B cell (primary cell): ENCODE results near the gene SPATA17. TPM values are rescaled to one million over a fixed set of nuclear protein-coding genes. Genes with fewer than 3 reads are reported as not detected.

ENCODE experiments used
- ATAC-seq: fragments of 200-7000 bp; cut with Tn5 transposase; one replicate; pipeline ENCODE4 v1.10.0; 2021; ENCODE audit warnings: low read depth, mild to moderate bottlenecking, moderate number of reproducible peaks, moderate library complexity
- CTCF ChIA-PET: fragments of 350-600 bp; sonication (Branson Sonifier 250); formaldehyde crosslinking; loops from one replicate; lab custom pipeline; 2021; ENCODE audit warnings: antibody characterized with exemption, inconsistent platforms; lab: Charles Lee
- POLR2A ChIA-PET: fragments of 350-600 bp; sonication (Branson Sonifier 250); formaldehyde crosslinking; loops from one replicate; lab custom pipeline; 2021; ENCODE audit warnings: antibody characterized with exemption; lab: Charles Lee
- DNase-seq: peaks from one replicate; pipeline ENCODE4 v3.0.0; 2013
- H2AFZ ChIP-seq: 2 replicates; pipeline ENCODE4 v1.6.1; 2012; ENCODE audit warnings: mild to moderate bottlenecking, low read depth, low read length; ENCODE audit not compliant: insufficient read depth, poor library complexity, severe bottlenecking
- H3K27ac ChIP-seq, 2 donors: 1 replicate in 1 of 2; 2 replicates in 1 of 2; pipeline ENCODE4 v1.5.1; 2012 to 2013; ENCODE audit warnings: low read length in 2 of 2, mild to moderate bottlenecking in 2 of 2, moderate library complexity in 1 of 2
- H3K27me3 ChIP-seq, 4 experiments: fragments of 200-600 bp in 1 of 4; sonication (generic) in 1 of 4; replicated peaks in 1 of 4; 1 replicate in 2 of 4; 2 replicates in 2 of 4; pipeline versions ENCODE4 v1.6.1 to v1.7.0; 2013 to 2016; ENCODE audit warnings: low read length in 3 of 4, mild to moderate bottlenecking in 2 of 4, mixed read lengths in 1 of 4, moderate library complexity in 1 of 4; ENCODE audit not compliant: insufficient read depth in 4 of 4, control insufficient read depth in 3 of 4; ENCODE audit errors: control extremely low read depth in 1 of 4
- H3K36me3 ChIP-seq, 2 experiments: replicated peaks in 1 of 2; 1 replicate in 1 of 2; 2 replicates in 1 of 2; pipeline versions ENCODE4 v1.6.1 to v1.7.1; 2013; ENCODE audit warnings: low read length in 1 of 2; ENCODE audit not compliant: insufficient read depth in 2 of 2, control insufficient read depth in 1 of 2; ENCODE audit errors: control extremely low read depth in 1 of 2, extremely low read depth in 1 of 2
- H3K4me1 ChIP-seq, 2 donors: fragments of 200-600 bp in 1 of 2; sonication (generic) in 1 of 2; 1 replicate in 1 of 2; 2 replicates in 1 of 2; pipeline versions ENCODE4 v1.5.1 to v1.6.1; 2013 to 2017; ENCODE audit warnings: low read length in 2 of 2; ENCODE audit not compliant: control insufficient read depth in 2 of 2, insufficient read depth in 2 of 2
- H3K4me2 ChIP-seq: replicated peaks from 2 replicates; pipeline ENCODE3; 2012; ENCODE audit warnings: mild to moderate bottlenecking, low read depth, low read length; ENCODE audit not compliant: poor library complexity, severe bottlenecking
- H3K4me3 ChIP-seq, 5 experiments: fragments of 200-600 bp in 1 of 5; sonication (generic) in 1 of 5; 1 replicate in 3 of 5; 2 replicates in 2 of 5; pipeline versions ENCODE4 v1.5.1 to v1.7.0; 2011 to 2016; ENCODE audit warnings: low read length in 4 of 5, mild to moderate bottlenecking in 4 of 5, low read depth in 2 of 5, control low read depth in 1 of 5, moderate library complexity in 1 of 5; ENCODE audit not compliant: insufficient read depth in 1 of 5; ENCODE audit errors: control extremely low read depth in 1 of 5, extremely low read depth in 1 of 5
- H3K79me2 ChIP-seq: fragments of 200-600 bp; sonication (generic); one replicate; pipeline ENCODE4 v1.6.0; 2016; ENCODE audit warnings: low read length; ENCODE audit not compliant: control insufficient read depth, insufficient read depth
- H3K9ac ChIP-seq: fragments of 200-600 bp; sonication (generic); 2 replicates; pipeline ENCODE4 v1.6.1; 2017; ENCODE audit warnings: mild to moderate bottlenecking, low read length, moderate library complexity
- H3K9me3 ChIP-seq, 3 donors: one replicate each; pipeline versions ENCODE4 v1.6.1 to v1.7.1; 2013; ENCODE audit warnings: low read length in 2 of 3; ENCODE audit not compliant: control insufficient read depth in 2 of 3, insufficient read depth in 1 of 3; ENCODE audit errors: control extremely low read depth in 1 of 3
- H4K20me1 ChIP-seq: 2 replicates; pipeline ENCODE4 v1.6.0; 2012; ENCODE audit warnings: mild to moderate bottlenecking, low read length; ENCODE audit not compliant: insufficient read depth, control insufficient read depth, poor library complexity, severe bottlenecking
- H3K27ac Mint-ChIP-seq: one replicate; pipeline ENCODE4 v1.8.0; 2021; ENCODE audit warnings: mixed read lengths
- H3K27me3 Mint-ChIP-seq: one replicate; pipeline ENCODE4 v1.8.0; 2021; ENCODE audit warnings: mixed read lengths
- H3K4me1 Mint-ChIP-seq: one replicate; pipeline ENCODE4 v1.8.0; 2021; ENCODE audit warnings: mixed read lengths
- H3K4me3 Mint-ChIP-seq: one replicate; pipeline ENCODE4 v1.8.0; 2021; ENCODE audit warnings: mixed read lengths
- H3K9me3 Mint-ChIP-seq: one replicate; pipeline ENCODE4 v1.8.0; 2022; ENCODE audit warnings: mixed read lengths; ENCODE audit not compliant: insufficient read depth
- EZH2 ChIP-seq: IDR thresholded peaks from 2 replicates; pipeline ENCODE4 v1.6.1; 2012; ENCODE audit warnings: borderline replicate concordance, low read depth, mild to moderate bottlenecking, moderate library complexity, low read length; ENCODE audit not compliant: insufficient read depth, poor library complexity, severe bottlenecking
- WGBS: methylation state at CpG from one replicate; pipeline ENCODE4 v1.1.5; 2013; ENCODE audit warnings: missing lambda C conversion rate; ENCODE audit not compliant: insufficient coverage; 5-methylcytosine and 5-hydroxymethylcytosine counted together
- intact Hi-C: fragments of 100-400 bp; cut with micrococcal nuclease; formaldehyde crosslinking; loops from one replicate; pipeline ENCODE4 v1.10.0; 2022
- polyA plus RNA-seq: library from polyadenylated mRNA; depleted of rRNA; stranded (reverse); fragments of >200 nt; gene quantifications from 2 replicates; pipeline ENCODE4 v1.2.3, GENCODE V29; 2012
- total RNA-seq, 2 donors: library from RNA; stranded (reverse); fragments of 120-200 nt in 1 of 2; gene quantifications; 1 replicate in 1 of 2; 2 replicates in 1 of 2; pipeline versions ENCODE4 v1.2.3 to v1.2.4, GENCODE V29; 2013 to 2022
- TF ChIP-seq, protein P1 (sequence below): fragments of 200-600 bp; IDR thresholded peaks from one replicate; pipeline ENCODE4 v1.8.0; 2022; ENCODE audit warnings: antibody characterized with exemption, mild to moderate bottlenecking

Gene SPATA17
- total and polyA plus RNA-seq, 2 donors (not counting 1 experiment from before 2014, with no cell fraction given) = not detected

DNA sequence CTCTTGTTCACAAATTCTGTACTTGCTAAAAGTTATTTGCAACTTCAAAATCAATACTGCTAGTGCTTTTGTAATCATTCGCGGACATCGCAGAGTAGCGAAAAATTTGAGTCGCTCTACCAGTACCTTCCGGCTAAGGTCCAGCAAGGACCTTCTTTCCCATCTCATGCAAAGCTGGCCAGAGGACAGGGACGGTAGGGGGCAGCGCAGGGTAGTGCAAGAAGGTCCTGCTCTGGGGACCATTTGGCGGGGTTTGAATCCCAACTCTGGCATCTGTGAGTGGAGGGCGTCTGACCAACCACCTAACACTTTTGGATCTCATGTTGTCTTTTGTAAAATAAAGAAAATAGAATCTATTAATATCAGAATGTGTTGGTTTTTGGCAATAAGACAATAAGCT lies 258.3 kb downstream of the SPATA17 start:
- WGBS = 74% methylated on average over 7 of the region's 10 CpGs

GRCh38 chr1:217891966-217892365 lies 260.8 kb downstream of the SPATA17 start:
- no peak for DNase-seq

More for the DNA sequence above, 258.3 kb downstream of the SPATA17 start:
- Histone ChIP-seq H3K4me2 (no peak overlapping the region), H3K36me3 (no peaks in the 10 kb centered on the region), H3K27ac (no peak overlapping the region), H3K4me3 (no peak overlapping the region), H3K9ac (no peak overlapping the region), H3K27me3 (no peaks in the 10 kb centered on the region), H3K4me1 (no peaks in the 10 kb centered on the region), H3K9me3 (peaks cover 0 to 7% (median 0%) of the 10 kb centered on the region in 3 donors), H3K79me2 (no peaks in the 10 kb centered on the region), H2AFZ (no peak overlapping the region), H4K20me1 (no peaks in the 10 kb centered on the region)
- H3K4me1 Mint-ChIP-seq = no peaks in the 10 kb centered on the region
- no peak for TF ChIP-seq EZH2
- TF ChIP-seq, protein P1, sequence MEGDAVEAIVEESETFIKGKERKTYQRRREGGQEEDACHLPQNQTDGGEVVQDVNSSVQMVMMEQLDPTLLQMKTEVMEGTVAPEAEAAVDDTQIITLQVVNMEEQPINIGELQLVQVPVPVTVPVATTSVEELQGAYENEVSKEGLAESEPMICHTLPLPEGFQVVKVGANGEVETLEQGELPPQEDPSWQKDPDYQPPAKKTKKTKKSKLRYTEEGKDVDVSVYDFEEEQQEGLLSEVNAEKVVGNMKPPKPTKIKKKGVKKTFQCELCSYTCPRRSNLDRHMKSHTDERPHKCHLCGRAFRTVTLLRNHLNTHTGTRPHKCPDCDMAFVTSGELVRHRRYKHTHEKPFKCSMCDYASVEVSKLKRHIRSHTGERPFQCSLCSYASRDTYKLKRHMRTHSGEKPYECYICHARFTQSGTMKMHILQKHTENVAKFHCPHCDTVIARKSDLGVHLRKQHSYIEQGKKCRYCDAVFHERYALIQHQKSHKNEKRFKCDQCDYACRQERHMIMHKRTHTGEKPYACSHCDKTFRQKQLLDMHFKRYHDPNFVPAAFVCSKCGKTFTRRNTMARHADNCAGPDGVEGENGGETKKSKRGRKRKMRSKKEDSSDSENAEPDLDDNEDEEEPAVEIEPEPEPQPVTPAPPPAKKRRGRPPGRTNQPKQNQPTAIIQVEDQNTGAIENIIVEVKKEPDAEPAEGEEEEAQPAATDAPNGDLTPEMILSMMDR = no peak
- ChIA-PET POLR2A (no interaction called here), CTCF (no interaction called here)
- no peak overlapping the region for H3K4me3 Mint-ChIP-seq
- DNase-seq = no peak
- H3K27ac Mint-ChIP-seq = no peak overlapping the region
- H3K27me3 Mint-ChIP-seq = no peaks in the 10 kb centered on the region
- no peaks in the 10 kb centered on the region for H3K9me3 Mint-ChIP-seq
- no peak for ATAC-seq
- intact Hi-C loops = no loop called here

More at GRCh38 chr1:217891966-217892365, 260.8 kb downstream of the SPATA17 start:
- no peak overlapping the region for H3K4me3 Mint-ChIP-seq
- no peaks in the 10 kb centered on the region for H3K36me3 ChIP-seq
- no peaks in the 10 kb centered on the region for H3K27me3 ChIP-seq
- H2AFZ ChIP-seq = no peak overlapping the region
- H3K9me3 ChIP-seq = peaks cover 0 to 7% (median 0%) of the 10 kb centered on the region in 3 donors
- TF ChIP-seq, protein P1 = no peak
- TF ChIP-seq EZH2 = no peak
- no peak for ATAC-seq
- H3K79me2 ChIP-seq = no peaks in the 10 kb centered on the region
- no peak overlapping the region for H3K9ac ChIP-seq
- H3K27me3 Mint-ChIP-seq = no peaks in the 10 kb centered on the region
- H3K4me3 ChIP-seq = no peak overlapping the region
- ChIA-PET POLR2A (no interaction called here), CTCF (no interaction called here)
- no peak overlapping the region for H3K27ac ChIP-seq
- intact Hi-C loops = no loop called here
- WGBS = no CpG with 5 or more reads among the region's 2 CpGs
- no peaks in the 10 kb centered on the region for H3K4me1 ChIP-seq
- H3K9me3 Mint-ChIP-seq = no peaks in the 10 kb centered on the region
- H3K4me2 ChIP-seq = no peak overlapping the region
- H4K20me1 ChIP-seq = no peaks in the 10 kb centered on the region
- H3K4me1 Mint-ChIP-seq = no peaks in the 10 kb centered on the region
- H3K27ac Mint-ChIP-seq = no peak overlapping the region
